GDM1 (cell line): ENCODE data around the gene LSM11.
A peak's percentile ranks its signal among the peaks of the same experiment; 100 is the strongest.
"Not testable (repeated sequence)": the region's sequence is repeated elsewhere in the genome, so short reads cannot be mapped to it uniquely, and the experiment has no call there.

Experiments
- DNase-seq: peaks from one replicate; lab custom pipeline; 2025; lab: John Stamatoyannopoulos, UW

The LSM11 gene

GRCh38 chr5:157743163-157744050, at the start of gene LSM11:
Gene LSM11, plus strand, starts transcription at chr5:157743712. Its CDS starts 39 bp downstream, at chr5:157743751.
- peak; percentile 81 for DNase-seq

DNA sequence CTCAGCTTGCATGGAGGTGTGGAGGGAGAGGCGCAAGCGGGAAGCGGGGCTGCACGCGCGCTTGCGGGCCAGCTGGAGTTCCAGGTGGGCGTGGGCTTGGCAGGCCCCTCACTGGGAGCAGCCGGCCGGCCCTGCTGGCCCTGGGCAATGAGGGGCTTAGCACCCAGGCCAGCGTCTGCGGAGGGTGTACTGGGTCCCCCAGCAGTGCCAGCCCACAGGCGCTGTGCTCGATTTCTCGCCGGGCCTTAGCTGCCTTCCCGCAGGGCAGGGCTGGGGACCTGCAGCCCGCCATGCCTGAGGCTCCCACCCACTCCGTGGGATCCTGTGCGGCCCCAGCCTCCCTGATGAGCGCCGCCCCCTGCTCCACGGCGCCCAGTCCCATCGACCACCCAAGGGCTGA, 49.7 kb upstream of the LSM11 start:
- not testable (repeated sequence) for DNase-seq

DNA sequence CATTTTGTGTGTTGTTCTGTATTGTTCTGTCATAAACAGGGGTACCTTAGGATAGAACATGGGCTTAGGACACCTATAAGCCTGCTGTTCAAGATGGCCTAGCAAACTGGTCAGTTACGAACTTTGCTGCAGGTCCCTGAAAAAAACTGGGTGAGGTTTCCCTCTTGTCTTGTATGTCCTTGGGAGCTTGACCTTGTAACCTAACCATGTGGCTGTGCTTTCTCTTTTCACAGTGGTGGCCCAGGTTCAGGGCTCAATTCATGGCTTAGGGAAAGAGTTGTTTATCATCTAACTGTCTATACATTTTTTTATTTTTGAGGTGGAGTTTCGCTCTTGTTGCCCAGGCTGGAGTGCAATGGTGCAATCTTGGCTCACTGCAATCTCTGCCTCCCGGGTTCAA, 47.4 kb upstream of the LSM11 start:
- not testable (repeated sequence) for DNase-seq

- not testable (repeated sequence) for DNase-seq
These were observed 44.8 kb upstream of the LSM11 start for GRCh38 chr5:157698674-157699073.

DNA sequence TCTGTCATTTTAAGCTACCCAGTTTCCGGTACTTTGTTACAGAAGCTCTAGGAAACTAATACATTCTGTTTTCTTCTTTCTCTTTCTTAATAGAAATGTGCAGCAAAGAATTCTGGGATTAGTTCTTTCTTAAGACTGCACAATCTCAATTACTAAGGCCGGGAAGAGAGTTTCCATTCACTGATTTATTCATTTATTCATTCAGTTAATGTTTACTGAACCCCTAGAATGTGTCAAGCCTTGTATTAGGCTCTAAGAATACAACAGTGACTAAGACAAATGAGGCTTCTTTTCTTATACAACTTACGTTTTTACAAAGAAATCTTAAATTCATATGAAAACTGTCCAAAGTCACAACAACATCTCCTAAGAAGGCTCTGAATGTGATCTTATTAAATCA, 39.8 kb upstream of the LSM11 start:
- DNase-seq, result no peak

- no peak for DNase-seq
These were observed 34.6 kb upstream of the LSM11 start for GRCh38 chr5:157708866-157709265.

DNA sequence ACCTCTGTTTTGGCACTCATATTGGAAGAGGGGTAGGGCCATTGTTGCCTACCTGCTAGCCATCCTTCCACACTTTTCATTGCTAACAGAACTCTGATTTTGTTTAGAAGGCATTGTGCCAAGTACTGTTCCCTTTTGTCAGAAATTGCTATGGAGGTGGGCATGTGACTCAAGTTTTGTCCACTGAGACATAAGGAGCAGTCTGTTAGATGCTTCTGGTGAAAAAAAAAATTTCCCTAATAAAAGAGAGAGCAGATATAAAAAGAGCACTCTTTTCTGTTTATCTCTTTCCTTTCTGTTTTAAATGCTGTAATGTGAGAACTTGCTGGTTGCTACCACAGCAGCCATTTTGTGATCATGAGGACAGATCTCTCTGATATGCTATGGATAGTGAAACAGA, 34.2 kb upstream of the LSM11 start:
- no peak for DNase-seq

DNA sequence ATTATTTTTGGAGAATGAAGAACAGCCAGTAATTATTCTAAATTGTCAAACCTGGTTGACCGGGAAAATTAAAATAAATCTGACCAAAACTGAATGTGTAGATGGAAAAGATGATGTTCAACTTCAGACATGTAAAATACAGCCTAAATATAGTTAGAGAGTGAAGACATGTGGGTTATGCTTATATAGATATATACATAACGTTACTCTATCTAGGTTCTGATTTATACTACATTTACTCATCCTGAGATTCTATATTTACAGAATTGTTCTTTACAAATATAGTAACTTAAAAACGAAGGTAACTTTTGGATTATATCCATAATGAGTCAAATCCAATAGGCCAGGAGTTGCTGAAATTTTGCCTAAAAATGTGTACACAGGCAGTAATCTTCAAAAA, 33.1 kb upstream of the LSM11 start:
- DNase-seq, result no peak

- DNase-seq, result no peak
These were observed 32.6 kb upstream of the LSM11 start for GRCh38 chr5:157710882-157711281.

- no peak for DNase-seq
These were observed 29.5 kb upstream of the LSM11 start for GRCh38 chr5:157713830-157714595.

DNA sequence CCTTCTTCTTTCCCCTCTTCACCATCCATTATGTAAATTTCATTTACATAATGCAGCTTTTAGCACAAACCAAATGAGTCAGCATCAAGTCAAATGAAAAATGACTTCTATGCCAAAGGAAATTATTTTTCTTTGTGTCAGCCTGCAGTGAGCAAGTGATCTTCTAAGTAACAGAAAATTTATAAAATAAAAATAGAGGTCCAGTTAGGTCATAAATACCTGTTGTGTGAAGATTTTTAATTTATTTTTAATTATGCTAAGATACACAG, 29.0 kb upstream of the LSM11 start:
- no peak for DNase-seq

GRCh38 chr5:157718519-157718918, 25.0 kb upstream of the LSM11 start:
- DNase-seq, result peak; percentile 19

- no peak for DNase-seq
These were observed 24.3 kb upstream of the LSM11 start for GRCh38 chr5:157719245-157719644.

DNA sequence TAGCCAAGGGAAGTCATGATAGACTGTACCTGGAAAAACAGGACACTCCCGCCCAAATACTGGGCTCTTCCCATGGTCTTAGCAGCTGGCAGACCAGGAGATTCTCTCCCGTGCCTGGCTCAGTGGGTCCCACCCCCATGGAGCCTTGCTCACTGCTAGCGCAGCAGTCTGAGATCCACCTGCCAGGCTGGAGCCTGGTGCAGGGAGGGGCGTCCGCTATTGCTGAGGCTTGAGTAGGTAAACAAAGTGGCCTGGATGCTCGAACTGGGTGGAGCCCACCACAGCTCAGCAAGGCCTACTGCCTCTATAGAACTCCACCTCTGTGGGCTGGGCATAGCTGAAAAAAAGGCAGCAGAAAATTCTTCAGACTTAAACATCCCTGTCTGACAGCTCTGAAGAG, 22.4 kb upstream of the LSM11 start:
- no peak for DNase-seq

DNA sequence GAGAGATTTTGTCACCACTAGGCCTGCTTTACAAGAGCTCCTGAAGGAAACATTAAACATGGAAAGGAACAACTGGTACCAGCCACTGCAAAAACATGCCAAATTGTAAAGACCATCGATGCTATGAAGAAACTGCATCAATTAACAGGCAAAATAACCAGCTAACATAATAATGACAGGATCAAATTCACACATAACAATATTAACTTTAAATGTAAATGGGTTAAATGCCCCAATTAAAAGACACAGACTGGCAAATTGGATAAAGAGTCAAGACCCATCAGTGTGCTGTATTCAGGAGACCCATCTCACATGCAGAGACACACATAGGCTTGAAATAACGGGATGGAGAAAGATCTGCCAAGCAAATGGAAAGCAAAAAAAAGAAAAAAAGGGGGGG, 20.6 kb upstream of the LSM11 start:
- not testable (repeated sequence) for DNase-seq

DNA sequence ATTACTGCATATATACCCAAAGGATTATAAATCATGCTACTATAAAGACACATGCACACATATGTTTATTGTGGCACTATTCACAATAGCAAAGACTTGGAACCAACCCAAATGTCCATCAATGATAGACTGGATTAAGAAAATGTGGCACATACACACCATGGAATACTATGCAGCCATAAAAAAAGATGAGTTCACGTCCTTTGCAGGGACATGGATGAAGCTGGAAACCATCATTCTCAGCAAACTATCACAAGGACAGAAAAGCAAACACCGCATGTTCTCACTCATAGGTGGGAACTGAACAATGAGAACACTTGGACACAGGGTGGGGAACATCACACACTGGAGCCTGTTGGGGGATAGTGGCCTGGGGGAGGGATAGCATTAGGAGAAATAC, 16.9 kb upstream of the LSM11 start:
- not testable (repeated sequence) for DNase-seq

- DNase-seq, result not testable (repeated sequence)
These were observed 15.7 kb upstream of the LSM11 start for GRCh38 chr5:157727858-157728257.

- DNase-seq, result no peak
These were observed 13.7 kb upstream of the LSM11 start for GRCh38 chr5:157729858-157730257.

GRCh38 chr5:157730900-157731271, 12.6 kb upstream of the LSM11 start:
- no peak for DNase-seq

- peak; percentile 91 for DNase-seq
These were observed 12.0 kb upstream of the LSM11 start, which contains the start of gene THG1L for GRCh38 chr5:157731272-157732129. Gene THG1L, plus strand, starts transcription at chr5:157731420. Its CDS starts 21 bp downstream, at chr5:157731441.

- DNase-seq, result no peak
These were observed 11.4 kb upstream of the LSM11 start for GRCh38 chr5:157732130-157732514.

DNA sequence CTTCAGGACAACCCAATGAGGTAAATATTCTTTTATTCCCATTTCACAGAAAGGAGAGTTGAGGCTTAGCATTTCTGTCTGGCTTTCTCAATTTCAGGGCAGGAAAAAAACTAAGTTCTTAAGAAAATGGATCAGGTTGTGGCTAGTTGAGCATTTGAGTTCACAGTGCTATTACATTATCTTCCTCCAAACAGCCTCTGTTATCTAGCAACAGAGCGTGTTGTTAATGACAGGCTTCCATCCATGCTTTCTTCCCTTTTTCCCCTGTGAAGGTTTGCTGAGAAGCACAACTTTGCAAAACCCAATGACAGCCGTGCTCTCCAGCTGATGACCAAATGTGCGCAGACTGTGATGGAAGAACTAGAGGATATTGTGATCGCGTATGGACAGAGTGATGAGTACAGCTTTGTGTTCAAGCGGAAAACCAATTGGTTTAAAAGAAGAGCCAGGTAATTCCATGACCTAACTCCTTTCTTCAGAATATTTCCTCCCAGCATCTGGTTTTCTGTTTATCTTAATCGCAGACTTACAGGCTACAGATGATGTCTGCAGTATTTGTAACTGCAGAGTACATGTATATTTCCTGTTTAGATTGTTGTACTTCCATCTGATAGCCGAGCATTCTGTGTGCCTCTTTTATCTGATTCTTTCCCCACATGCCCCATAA, 10.8 kb upstream of the LSM11 start:
- DNase-seq, result no peak
